GM18868 (cell line): ENCODE measurements around the gene UTP25.
A peak's percentile ranks its signal among the peaks of the same experiment; 100 is the strongest.

Source experiments
- ATAC-seq: cut with Tn5 transposase; IDR thresholded peaks from one replicate; pipeline ENCODE4 v1.9.1; 2021; ENCODE audit warnings: mild to moderate bottlenecking, moderate library complexity; ENCODE audit not compliant: unreplicated experiment

The UTP25 gene

GRCh38 chr1:209838537-209838936, 10.8 kb downstream of the UTP25 start:
- no peak for ATAC-seq

GRCh38 chr1:209839875-209840546, 12.2 kb downstream of the UTP25 start:
- ATAC-seq, result no peak

GRCh38 chr1:209840611-209841010, 12.8 kb downstream of the UTP25 start:
- ATAC-seq, result no peak

GRCh38 chr1:209844695-209845407, 17.1 kb downstream of the UTP25 start:
- no peak for ATAC-seq

GRCh38 chr1:209845408-209845725, 17.6 kb downstream of the UTP25 start:
- ATAC-seq, result no peak

GRCh38 chr1:209849388-209849787, 21.6 kb downstream of the UTP25 start:
- no peak for ATAC-seq

- peak; percentile 98 for ATAC-seq
Observed at GRCh38 chr1:209850342-209850979, 22.7 kb downstream of the UTP25 start.

- no peak for ATAC-seq
Observed at GRCh38 chr1:209853676-209854075, 25.9 kb downstream of the UTP25 start.

- no peak for ATAC-seq
Observed at GRCh38 chr1:209854196-209854595, 26.4 kb downstream of the UTP25 start.

GRCh38 chr1:209855006-209855405, 27.2 kb downstream of the UTP25 start:
- no peak for ATAC-seq

- ATAC-seq, result no peak
Observed at GRCh38 chr1:209855623-209856022, 27.9 kb downstream of the UTP25 start.

- ATAC-seq, result no peak
Observed at GRCh38 chr1:209858561-209859103, 30.9 kb downstream of the UTP25 start.

- peak; percentile 94 for ATAC-seq
Observed at GRCh38 chr1:209860293-209860881, 32.6 kb downstream of the UTP25 start.

GRCh38 chr1:209861242-209861641, 33.5 kb downstream of the UTP25 start:
- no peak for ATAC-seq

- ATAC-seq, result no peak
Observed at GRCh38 chr1:209862391-209863356, 34.9 kb downstream of the UTP25 start.

GRCh38 chr1:209863766-209864485, 36.2 kb downstream of the UTP25 start:
- no peak for ATAC-seq

GRCh38 chr1:209866201-209866600, 38.4 kb downstream of the UTP25 start:
- ATAC-seq, result no peak

GRCh38 chr1:209869291-209870149, 41.7 kb downstream of the UTP25 start:
- ATAC-seq, result no peak
